ENCODE results near the gene EVC2.
A peak's percentile ranks its signal among the peaks of the same experiment; 100 is the strongest.

EVC2 gene

DNA sequence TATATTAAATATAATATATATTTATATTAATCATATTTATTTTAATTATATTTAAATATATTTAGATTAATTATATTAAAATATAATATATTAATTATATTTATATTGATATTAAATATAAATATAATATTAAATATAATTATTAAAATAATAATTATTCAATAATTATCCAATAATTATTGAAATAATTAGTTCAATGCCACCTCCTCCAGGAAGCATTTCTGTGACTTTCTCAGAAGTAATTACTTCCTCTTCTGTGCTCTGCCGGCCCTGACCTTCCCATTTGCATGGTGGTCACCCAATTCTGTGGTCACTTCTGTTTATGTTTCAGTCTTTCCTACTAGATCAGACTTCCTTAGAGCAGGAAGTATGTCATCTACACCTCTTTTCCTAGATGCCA is 45.8 kb downstream of the EVC2 start:
- no peaks in the 10 kb centered on the region for H3K4me1 ChIP-seq
- H3K36me3 ChIP-seq, result peaks cover 19 to 62% (median 42%) of the 10 kb centered on the region in 11 experiments
- no peak overlapping the region for H3K4me3 ChIP-seq
- no peaks in the 10 kb centered on the region for H3K27me3 ChIP-seq
- H3K4me2 ChIP-seq, result no peak overlapping the region
- H4K20me1 ChIP-seq, result no peaks in the 10 kb centered on the region
- no peak for TF ChIP-seq Cebpa-rat (IDR thresholded peaks at IDR 0.05)
- H3K9ac ChIP-seq, result no peak overlapping the region
- H3K9me3 ChIP-seq (replicated peaks in 1 of 11), result peaks cover 19 to 37% (median 23%) of the 10 kb centered on the region in 11 experiments
- H3K27ac ChIP-seq, result no peak overlapping the region

DNA sequence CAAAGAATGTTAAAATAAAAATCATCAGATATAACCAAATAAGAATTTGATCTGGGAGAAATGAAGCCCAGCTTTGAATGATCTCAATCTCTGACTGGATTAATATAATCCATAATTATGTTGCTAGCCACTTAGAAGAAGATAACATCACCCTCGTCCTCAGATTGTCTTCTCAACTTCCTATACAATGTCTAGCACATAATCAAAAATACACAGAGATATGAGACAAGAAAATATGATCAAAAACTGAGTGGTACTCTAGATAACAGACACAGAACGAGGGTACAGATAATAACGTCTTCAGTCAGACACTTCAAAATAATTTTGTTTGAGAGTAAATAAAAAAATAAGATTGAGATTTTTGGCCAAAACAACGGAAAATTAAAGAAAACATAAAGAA is 47.1 kb downstream of the EVC2 start:
- no peak for TF ChIP-seq Cebpa-rat (IDR thresholded peaks at IDR 0.05)

DNA sequence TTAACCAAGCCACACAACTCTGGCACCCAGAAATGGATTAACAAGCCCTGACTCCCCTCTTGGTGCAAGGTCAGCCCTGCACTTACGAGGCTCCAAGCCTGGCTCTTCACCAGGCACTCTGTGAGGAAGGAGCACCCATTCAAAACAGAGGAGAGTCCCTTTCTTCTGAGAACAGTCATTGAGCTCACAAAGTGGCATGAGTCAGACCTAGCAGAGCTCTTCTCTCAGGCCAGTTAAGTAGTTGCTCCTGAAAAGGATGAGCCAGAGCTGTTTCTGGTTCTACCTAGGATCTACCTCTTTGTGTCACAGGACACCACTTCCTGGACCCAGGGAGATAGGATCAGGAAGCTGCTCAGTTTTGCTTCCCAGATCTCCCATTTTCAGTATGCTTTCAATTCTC is 48.2 kb downstream of the EVC2 start:
- H3K4me3 ChIP-seq, result no peak overlapping the region
- H4K20me1 ChIP-seq, result no peaks in the 10 kb centered on the region
- H3K36me3 ChIP-seq, result peaks cover 16 to 67% (median 50%) of the 10 kb centered on the region in 11 experiments; a peak in 21 of 22 replicates
- no peak overlapping the region for H3K4me2 ChIP-seq
- TF ChIP-seq Cebpa-rat (IDR thresholded peaks at IDR 0.05), result no peak
- no peaks in the 10 kb centered on the region for H3K27me3 ChIP-seq
- peaks cover 15 to 29% (median 20%) of the 10 kb centered on the region in 11 experiments for H3K9me3 ChIP-seq (replicated peaks in 1 of 11)
- H3K9ac ChIP-seq, result no peak overlapping the region
- H3K27ac ChIP-seq, result no peak overlapping the region
- H3K4me1 ChIP-seq, result peaks cover 6 to 11% (median 8%) of the 10 kb centered on the region in 10 experiments; a peak in 12 of 20 replicates

More for the DNA sequence above, 47.1 kb downstream of the EVC2 start:
- H4K20me1 ChIP-seq, result no peaks in the 10 kb centered on the region
- no peak overlapping the region for H3K27ac ChIP-seq
- no peak overlapping the region for H3K9ac ChIP-seq
- no peak overlapping the region for H3K4me2 ChIP-seq
- H3K27me3 ChIP-seq, result no peaks in the 10 kb centered on the region
- peaks cover 16 to 27% (median 20%) of the 10 kb centered on the region in 11 experiments for H3K9me3 ChIP-seq (replicated peaks in 1 of 11)
- H3K4me1 ChIP-seq, result peaks cover 1 to 7% (median 4%) of the 10 kb centered on the region in 10 experiments; a peak in 12 of 20 replicates
- peaks cover 16 to 70% (median 47%) of the 10 kb centered on the region in 11 experiments; a peak in 21 of 22 replicates for H3K36me3 ChIP-seq
- no peak overlapping the region for H3K4me3 ChIP-seq

DNA sequence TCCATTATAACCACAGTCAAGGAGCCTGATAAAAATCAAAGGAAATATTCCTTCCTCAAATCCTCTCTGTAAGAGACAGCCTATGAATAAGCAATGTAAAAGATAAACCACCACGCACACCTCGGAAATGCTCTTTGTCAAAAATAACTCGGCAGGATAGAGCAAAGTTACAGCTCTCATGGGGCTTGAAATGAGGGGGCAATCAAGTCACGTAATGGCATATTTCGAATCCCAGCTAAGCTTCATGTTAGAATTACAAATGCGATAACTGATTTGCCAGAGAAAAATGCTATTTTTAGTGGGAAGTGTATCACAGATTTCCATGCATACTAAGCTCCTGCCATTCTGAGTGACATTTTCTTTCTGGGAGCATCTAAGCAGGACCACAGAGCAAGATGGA is 49.4 kb downstream of the EVC2 start:
- Histone ChIP-seq H3K4me1 (peaks cover 6 to 18% (median 9%) of the 10 kb centered on the region in 10 experiments; a peak in 13 of 20 replicates), H3K9me3 (replicated peaks in 1 of 11) (peaks cover 15 to 42% (median 20%) of the 10 kb centered on the region in 11 experiments), H3K4me2 (no peak overlapping the region), H3K27me3 (no peaks in the 10 kb centered on the region), H3K9ac (no peak overlapping the region), H4K20me1 (no peaks in the 10 kb centered on the region), H3K27ac (no peak overlapping the region), H3K4me3 (no peak overlapping the region), H3K36me3 (peaks cover 23 to 67% (median 52%) of the 10 kb centered on the region in 11 experiments)
- no peak for TF ChIP-seq Cebpa-rat (IDR thresholded peaks at IDR 0.05)

DNA sequence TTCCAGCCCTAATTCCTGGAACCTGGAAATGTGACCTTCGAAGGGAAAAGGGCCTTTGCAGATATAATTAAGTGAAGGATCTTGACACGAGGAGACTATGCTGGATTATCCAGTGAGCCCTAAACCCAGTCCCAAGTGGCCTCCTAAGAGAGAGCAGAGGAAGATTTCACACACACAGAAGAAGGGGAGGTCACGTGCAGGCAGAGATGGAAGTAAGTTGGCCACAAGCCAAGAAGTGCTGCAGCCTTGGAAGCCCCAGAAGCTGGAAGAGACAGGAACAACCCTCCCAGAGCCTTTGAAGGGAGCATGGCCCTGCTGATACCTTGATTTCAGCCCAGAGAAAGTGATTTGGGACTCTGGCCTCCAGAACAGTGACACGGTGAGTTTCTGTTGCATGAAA is 51.9 kb downstream of the EVC2 start:
- Histone ChIP-seq H3K27ac (no peak overlapping the region), H3K4me1 (peaks cover 12 to 41% (median 29%) of the 10 kb centered on the region in 10 experiments; a peak in 19 of 20 replicates), H3K27me3 (no peaks in the 10 kb centered on the region), H4K20me1 (no peaks in the 10 kb centered on the region), H3K4me2 (peak overlapping the region in 7 of 11 experiments; percentile 0 to 29 (median 24); a peak in 6 of 22 replicates), H3K36me3 (peaks cover 16 to 48% (median 40%) of the 10 kb centered on the region in 11 experiments), H3K4me3 (no peak overlapping the region), H3K9me3 (replicated peaks in 1 of 11) (peaks cover 9 to 36% (median 13%) of the 10 kb centered on the region in 11 experiments), H3K9ac (no peak overlapping the region)
- no peak for TF ChIP-seq Cebpa-rat (IDR thresholded peaks at IDR 0.05)

DNA sequence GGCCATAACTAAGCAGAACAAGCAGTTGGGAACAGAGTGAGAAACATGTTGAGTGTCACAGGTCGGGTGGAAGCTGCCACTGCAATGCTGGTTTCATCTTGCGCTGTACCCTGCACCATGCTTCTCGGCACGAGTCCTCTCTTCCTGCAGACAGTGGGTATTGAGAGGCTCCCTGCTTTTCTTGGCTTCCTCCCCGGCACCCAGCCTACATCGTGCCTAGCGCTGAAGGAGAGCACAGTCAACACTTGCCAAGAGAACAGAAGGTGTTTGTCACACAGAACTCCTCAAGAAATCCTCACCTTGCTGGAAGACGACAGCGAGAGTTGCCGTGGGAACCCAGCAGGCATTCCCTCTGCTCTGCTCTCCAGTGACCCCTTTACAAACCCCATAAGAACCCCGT is 53.6 kb downstream of the EVC2 start:
- H3K4me3 ChIP-seq, result no peak overlapping the region
- H3K9ac ChIP-seq, result no peak overlapping the region
- no peaks in the 10 kb centered on the region for H3K27me3 ChIP-seq
- H4K20me1 ChIP-seq, result no peaks in the 10 kb centered on the region
- H3K36me3 ChIP-seq, result peaks cover 10 to 32% (median 26%) of the 10 kb centered on the region in 11 experiments; a peak in 18 of 22 replicates
- no peak overlapping the region for H3K4me2 ChIP-seq
- TF ChIP-seq Cebpa-rat (IDR thresholded peaks at IDR 0.05), result no peak
- no peak overlapping the region for H3K27ac ChIP-seq
- peaks cover 12 to 41% (median 31%) of the 10 kb centered on the region in 10 experiments; a peak in 19 of 20 replicates for H3K4me1 ChIP-seq
- peaks cover 0 to 22% (median 0%) of the 10 kb centered on the region in 11 experiments; a peak in 6 of 22 replicates for H3K9me3 ChIP-seq (replicated peaks in 1 of 11)

DNA sequence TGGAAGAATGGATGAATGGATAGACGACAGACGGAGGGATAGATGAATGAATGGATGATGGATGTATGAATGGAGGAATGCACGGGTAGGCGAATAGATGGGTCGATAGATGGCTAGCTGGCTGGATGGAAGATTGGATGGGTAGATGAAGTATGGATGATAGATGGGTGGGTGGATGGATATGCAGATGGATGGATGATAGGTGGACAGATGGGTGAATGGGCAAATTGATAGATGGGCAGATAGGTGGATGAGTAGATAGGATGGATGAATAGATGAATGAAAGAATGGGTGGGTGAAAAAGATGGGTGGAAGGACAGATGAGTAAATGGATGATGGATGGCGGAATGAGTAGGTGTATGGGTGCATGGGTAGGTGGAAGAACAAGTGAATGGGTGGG is 57.3 kb downstream of the EVC2 start:
- Histone ChIP-seq H3K4me1 (peaks cover 6 to 37% (median 24%) of the 10 kb centered on the region in 10 experiments; a peak in 19 of 20 replicates), H3K27ac (no peak overlapping the region)
- TF ChIP-seq Cebpa-rat (IDR thresholded peaks at IDR 0.05), result no peak

DNA sequence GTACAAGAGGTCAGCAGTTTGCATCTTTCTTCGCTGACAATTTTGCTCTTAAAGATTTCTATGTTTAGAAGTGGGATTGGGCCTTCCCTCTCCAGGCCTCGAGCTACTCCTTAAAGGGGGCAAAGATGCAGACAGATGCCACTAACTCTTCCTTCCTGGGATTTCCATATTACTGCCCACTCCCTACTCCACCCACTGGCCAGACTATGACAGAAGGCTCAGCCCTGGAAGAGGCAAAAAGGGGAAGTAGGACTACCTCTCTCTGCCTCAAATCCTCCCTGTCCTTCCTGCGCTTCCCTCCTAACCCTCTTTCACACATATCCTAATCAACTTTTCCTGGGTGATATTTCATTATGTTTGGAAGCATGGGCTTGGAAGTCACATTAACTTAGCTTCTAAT is 58.3 kb downstream of the EVC2 start:
- Histone ChIP-seq H3K9me3 (replicated peaks in 1 of 11) (peaks cover 0 to 13% (median 0%) of the 10 kb centered on the region in 11 experiments; a peak in 6 of 22 replicates), H3K27me3 (no peaks in the 10 kb centered on the region), H3K4me2 (no peak overlapping the region), H3K27ac (no peak overlapping the region), H3K4me1 (peaks cover 6 to 33% (median 22%) of the 10 kb centered on the region in 10 experiments; a peak in 19 of 20 replicates), H3K9ac (no peak overlapping the region), H3K36me3 (peaks cover 7 to 25% (median 17%) of the 10 kb centered on the region in 11 experiments; a peak in 18 of 22 replicates), H4K20me1 (no peaks in the 10 kb centered on the region), H3K4me3 (no peak overlapping the region)
- TF ChIP-seq Cebpa-rat (IDR thresholded peaks at IDR 0.05), result no peak

More for the DNA sequence above, 57.3 kb downstream of the EVC2 start:
- Histone ChIP-seq H3K27me3 (no peaks in the 10 kb centered on the region), H4K20me1 (no peaks in the 10 kb centered on the region), H3K9me3 (replicated peaks in 1 of 11) (peaks cover 0 to 19% (median 0%) of the 10 kb centered on the region in 11 experiments; a peak in 6 of 22 replicates), H3K4me3 (no peak overlapping the region), H3K36me3 (peaks cover 3 to 28% (median 16%) of the 10 kb centered on the region in 11 experiments; a peak in 17 of 22 replicates), H3K9ac (no peak overlapping the region), H3K4me2 (no peak overlapping the region)

DNA sequence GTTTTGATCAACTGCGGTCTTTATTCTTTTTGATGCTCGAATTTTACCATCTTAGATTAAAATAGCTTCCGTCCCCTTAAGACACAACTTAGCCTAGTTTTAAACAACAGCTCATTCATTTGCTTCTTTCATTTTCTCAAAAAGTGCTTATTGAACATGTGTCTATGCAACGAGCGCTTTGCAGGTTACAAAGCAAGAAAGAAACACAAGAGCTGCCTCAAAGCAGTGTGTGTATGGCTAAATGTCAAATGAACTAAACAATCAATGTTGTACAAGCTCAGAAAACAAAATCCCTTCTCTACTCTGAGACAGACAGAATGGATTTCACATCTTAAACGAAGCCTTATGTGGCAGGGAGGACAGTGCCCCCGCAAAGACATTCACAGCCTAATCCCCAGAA is 61.0 kb downstream of the EVC2 start:
- peaks cover 0 to 15% (median 7%) of the 10 kb centered on the region in 11 experiments; a peak in 7 of 22 replicates for H3K36me3 ChIP-seq
- H3K27me3 ChIP-seq, result no peaks in the 10 kb centered on the region
- H3K4me1 ChIP-seq, result peaks cover 4 to 11% (median 8%) of the 10 kb centered on the region in 10 experiments; a peak in 19 of 20 replicates
- H3K9me3 ChIP-seq (replicated peaks in 1 of 11), result 0 out of 22 replicates have a peak, but pooled peaks cover 0 to 6% (median 0%) of the 10 kb centered on the region in 11 experiments
- no peaks in the 10 kb centered on the region for H4K20me1 ChIP-seq
- H3K4me3 ChIP-seq, result no peak overlapping the region
- TF ChIP-seq Cebpa-rat (IDR thresholded peaks at IDR 0.05), result no peak
- no peak overlapping the region for H3K4me2 ChIP-seq
- no peak overlapping the region for H3K27ac ChIP-seq
- H3K9ac ChIP-seq, result no peak overlapping the region

Data from BLaER1 treated with 17β-estradiol and CSF1 and Interleukin-3, amounts not matched to agents 10 nM and 100 nM (cell line).